ENCODE measurements around the gene SPIRE1.

DNA sequence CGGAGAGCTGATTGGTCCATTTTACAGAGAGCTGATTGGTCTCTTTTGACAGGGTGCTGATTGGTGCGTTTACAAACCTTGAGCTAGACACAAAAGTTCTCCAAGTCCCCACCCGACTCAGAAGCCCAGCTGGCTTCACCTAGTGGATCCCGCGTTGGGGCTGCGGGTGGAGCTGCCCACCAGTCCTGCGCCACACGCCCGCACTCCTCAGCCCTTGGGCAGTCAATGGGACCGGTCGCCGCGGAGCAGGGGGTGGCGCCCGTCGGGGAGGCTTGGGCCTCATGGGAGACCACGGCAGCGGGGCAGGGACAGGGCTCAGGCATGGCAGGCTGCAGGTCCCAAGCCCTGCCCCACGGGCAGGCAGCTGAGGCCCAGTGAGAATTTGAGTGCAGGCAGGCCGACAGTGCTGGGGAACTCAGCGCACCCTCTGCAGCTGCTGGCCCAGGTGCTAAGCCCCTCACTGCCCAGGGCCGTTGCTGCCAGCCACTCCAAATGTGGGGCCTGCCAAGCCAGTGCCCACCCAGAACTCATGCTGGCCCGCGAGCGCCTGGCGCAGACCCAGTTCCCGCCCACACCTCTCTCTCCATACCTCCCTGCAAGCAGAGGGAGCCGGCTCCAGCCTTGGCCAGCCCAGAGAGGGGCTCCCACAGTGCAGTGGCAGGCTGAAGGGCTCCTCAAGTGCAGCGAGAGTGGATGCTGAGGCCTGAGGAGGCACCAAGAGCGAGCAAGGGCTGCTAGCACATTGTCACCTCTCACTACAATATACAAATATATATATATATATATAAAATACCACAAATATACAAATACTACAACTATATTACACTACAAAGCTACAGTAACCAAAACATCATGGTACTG, 100.7 kb downstream of the SPIRE1 start:
- TF ChIP-seq, protein P1, sequence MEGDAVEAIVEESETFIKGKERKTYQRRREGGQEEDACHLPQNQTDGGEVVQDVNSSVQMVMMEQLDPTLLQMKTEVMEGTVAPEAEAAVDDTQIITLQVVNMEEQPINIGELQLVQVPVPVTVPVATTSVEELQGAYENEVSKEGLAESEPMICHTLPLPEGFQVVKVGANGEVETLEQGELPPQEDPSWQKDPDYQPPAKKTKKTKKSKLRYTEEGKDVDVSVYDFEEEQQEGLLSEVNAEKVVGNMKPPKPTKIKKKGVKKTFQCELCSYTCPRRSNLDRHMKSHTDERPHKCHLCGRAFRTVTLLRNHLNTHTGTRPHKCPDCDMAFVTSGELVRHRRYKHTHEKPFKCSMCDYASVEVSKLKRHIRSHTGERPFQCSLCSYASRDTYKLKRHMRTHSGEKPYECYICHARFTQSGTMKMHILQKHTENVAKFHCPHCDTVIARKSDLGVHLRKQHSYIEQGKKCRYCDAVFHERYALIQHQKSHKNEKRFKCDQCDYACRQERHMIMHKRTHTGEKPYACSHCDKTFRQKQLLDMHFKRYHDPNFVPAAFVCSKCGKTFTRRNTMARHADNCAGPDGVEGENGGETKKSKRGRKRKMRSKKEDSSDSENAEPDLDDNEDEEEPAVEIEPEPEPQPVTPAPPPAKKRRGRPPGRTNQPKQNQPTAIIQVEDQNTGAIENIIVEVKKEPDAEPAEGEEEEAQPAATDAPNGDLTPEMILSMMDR (IDR thresholded peaks at IDR 0.05), result no peak
- TF ChIP-seq POLR2A (IDR thresholded peaks at IDR 0.05), result no peak
- TF ChIP-seq EP300 (IDR thresholded peaks at IDR 0.05), result no peak
